ENCODE data around the gene WDR73. TPM values are rescaled to one million over a fixed set of nuclear protein-coding genes. Genes with fewer than 3 reads are reported as not detected.

WDR73 gene
- total RNA-seq, 2 donors from 2014 or later, result 5.3 to 12.0 TPM

Other genes with a start within 250 kb of the WDR73 start
- gene ZSCAN2, start 53.3 kb downstream of the WDR73 start, total RNA-seq, result 1 to 10 TPM; 4.9 to 5.6 TPM
- gene NMB, start 3.9 kb upstream of the WDR73 start, total RNA-seq, result 1 to 10 TPM; 1.0 to 6.3 TPM
- gene SEC11A, start 61.9 kb upstream of the WDR73 start, total RNA-seq, result 10 to 100 TPM; 79.7 to 81.2 TPM
- 10 to 100 TPM in 1 of 2 donors, 1 to 10 TPM in 1; 9.7 to 18.4 TPM for gene ZNF592, start 94.3 kb upstream of the WDR73 start, total RNA-seq
- gene ALPK3, start 163.1 kb upstream of the WDR73 start, total RNA-seq, result 10 to 100 TPM; 51.0 to 99.0 TPM
- gene SLC28A1, start 230.4 kb upstream of the WDR73 start, total RNA-seq, result under 1 TPM in 1 of 2 donors, not detected in 1; 0.12 TPM